ENCODE measurements around the gene KLK7.
"Not testable (repeated sequence)": the region's sequence is repeated elsewhere in the genome, so short reads cannot be mapped to it uniquely, and the experiment has no call there.

KLK7 gene

DNA sequence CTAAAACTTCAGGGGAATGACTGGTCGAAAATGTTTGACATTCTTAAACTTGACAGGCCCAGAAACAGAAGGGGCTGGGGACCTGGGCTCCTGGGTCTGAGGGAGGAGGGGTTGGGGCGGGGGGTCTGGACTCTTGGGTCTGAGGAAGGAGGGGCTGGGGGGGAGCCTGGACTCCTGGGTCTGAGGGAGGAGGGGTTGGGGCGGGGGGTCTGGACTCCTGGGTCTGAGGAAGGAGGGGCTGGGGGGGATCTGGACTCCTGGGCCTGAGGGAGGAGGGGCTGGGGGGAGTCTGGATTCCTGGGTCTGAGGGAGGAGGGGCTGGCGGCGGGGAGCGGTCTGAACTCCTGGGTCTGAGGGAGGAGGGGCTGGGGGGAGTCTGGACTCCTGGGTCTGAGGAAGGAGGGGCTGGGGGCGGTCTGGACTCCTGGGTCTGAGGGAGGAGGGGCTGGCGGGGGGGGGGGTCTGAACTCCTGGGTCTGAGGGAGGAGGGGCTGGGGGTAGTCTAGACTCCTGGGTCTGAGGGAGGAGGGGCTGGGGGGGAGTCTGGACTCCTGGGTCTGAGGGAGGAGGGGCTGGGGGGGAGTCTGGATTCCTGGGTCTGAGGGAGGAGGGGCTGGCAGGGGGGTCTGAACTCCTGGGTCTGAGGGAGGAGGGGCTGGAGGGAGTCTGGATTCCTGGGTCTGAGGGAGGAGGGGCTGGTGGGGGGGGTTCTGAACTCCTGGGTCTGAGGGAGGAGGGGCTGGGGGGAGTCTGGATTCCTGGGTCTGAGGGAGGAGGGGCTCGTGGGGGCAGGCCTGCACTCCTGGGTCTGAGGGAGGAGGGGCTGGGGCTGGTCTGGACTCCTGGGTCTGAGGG is 8.8 kb downstream of the KLK7 start:
- no peak for DNase-seq

DNA sequence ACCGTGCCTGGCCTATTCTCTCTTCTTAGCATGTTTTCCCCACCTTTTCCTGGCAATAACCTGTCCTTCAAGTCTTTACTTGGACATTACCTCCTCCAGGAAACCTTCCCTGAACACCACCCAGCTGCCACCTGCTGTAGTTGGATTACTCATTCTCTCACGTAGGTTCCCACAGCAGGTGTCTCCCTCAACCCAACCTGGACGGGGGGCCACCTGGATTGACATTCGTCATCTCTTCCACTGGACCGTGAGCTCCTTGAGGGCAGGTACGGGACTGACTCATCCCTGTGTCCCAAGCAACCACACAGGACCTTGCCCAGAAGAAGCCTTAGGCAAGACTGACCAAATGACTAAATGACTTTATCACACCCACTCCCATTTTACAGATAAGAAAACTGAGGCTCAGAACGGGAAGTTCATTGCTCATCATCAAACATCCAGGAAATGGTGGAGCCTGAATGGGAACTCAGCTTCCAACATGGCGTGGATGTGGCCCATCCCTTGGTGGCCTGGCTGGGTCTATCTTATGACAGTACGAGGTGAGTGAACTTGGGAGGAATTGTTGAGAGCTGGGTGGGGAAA is 10.8 kb downstream of the KLK7 start:
- no peak for DNase-seq

DNA sequence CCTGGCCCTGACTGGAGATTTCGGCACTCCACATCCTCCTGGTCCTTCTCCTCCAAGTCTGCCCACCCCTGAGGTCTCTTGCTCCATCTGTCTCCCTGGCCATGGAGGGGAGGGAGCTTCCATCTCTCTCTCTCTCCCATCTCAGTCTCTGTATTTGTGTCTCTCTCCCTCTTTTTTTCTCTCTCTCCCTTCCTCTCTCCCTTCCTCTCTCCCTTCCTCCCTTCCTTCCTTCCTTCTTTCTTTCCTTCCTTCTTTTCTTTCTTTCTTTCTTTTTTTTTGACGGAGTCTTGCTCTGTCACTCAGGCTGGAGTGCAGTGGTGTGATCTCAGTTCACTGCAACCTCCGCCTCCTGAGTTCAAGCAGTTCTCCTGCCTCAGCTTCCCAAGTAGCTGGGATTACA is 13.9 kb downstream of the KLK7 start:
- DNase-seq = not testable (repeated sequence)

DNA sequence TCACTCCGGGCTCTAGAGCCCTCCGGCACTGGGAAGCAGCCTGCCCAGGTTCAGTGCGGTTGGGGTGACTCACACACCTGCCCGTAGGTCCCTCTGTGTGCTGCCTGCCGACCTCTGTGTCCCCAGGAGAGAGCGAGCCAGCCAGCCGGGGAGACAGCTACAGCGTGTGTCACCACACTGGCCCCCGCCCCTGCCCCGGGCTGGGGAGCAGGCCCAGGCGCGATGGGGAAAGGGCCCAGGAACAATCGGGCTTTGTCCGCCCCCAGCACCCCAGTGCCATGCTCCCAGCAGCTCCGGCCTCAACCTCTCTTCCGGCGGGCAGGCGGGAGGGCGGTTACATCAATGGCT is 14.3 kb downstream of the KLK7 start, which contains the start of gene KLK6:
KLK6 (minus strand) TSS at position 179 of the 348 bp plus-strand sequence. CDS start 1,487 bp downstream, outside the sequence.
- DNase-seq = no peak

DNA sequence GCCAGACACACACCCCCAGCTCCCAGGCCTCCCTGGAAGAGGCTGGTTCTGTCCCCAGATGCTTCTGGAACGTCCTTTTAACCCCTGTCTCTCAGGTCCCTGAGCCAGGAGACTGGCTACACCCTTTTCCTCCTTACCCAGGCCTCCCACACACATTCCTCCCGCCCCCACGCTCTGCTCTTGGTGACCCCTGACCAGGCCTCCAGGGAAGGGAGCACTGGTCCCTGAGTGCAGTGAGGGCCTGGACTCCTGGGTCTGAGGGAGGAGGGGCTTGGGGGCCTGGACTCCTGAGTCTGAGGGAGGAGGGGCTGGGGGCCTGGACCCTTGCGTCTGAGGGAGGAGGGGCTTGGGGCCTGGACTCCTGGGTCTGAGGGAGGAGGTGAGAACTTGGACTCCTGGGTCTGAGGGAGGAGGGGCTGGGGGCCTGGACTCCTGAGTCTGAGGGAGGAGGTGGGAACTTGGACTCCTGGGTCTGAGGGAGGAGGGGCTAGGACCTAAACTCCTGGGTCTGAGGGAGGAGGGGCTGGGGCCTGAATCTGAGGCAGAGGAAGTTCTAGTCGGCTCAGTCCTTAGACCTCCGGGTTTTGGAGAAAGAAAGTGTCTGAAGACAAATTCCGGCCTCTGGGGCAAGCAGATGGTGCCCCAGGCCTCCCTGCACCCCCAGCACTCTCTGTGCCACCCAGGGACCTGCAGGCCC is 14.9 kb downstream of the KLK7 start:
- no peak for DNase-seq

- DNase-seq = no peak
Measured at GRCh38 chr19:50967929-50968715, 15.6 kb downstream of the KLK7 start.

- DNase-seq = no peak
Measured at GRCh38 chr19:50964266-50964665, 19.5 kb downstream of the KLK7 start.

- no peak for DNase-seq
Measured at GRCh38 chr19:50963381-50963780, 20.3 kb downstream of the KLK7 start.

DNA sequence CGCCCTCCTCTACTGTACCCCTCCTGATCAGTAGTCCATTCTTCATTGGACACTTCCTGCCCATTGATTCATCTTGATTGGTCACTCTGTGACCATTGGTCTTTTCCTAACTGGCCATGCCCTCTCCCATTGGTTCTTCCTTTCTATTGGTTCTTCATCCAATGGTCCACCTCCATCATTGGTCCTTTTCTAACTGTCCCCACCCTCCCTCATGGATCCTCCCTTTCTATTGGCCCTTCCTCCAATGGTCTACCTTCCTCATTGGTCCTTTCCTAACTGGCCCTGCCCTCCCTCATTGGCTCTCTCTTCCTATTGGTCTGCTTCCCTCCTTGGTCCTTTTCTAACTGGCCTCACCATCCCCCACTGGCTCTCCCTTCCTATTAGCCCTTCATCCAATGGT is 21.5 kb downstream of the KLK7 start:
- DNase-seq = no peak

DNA sequence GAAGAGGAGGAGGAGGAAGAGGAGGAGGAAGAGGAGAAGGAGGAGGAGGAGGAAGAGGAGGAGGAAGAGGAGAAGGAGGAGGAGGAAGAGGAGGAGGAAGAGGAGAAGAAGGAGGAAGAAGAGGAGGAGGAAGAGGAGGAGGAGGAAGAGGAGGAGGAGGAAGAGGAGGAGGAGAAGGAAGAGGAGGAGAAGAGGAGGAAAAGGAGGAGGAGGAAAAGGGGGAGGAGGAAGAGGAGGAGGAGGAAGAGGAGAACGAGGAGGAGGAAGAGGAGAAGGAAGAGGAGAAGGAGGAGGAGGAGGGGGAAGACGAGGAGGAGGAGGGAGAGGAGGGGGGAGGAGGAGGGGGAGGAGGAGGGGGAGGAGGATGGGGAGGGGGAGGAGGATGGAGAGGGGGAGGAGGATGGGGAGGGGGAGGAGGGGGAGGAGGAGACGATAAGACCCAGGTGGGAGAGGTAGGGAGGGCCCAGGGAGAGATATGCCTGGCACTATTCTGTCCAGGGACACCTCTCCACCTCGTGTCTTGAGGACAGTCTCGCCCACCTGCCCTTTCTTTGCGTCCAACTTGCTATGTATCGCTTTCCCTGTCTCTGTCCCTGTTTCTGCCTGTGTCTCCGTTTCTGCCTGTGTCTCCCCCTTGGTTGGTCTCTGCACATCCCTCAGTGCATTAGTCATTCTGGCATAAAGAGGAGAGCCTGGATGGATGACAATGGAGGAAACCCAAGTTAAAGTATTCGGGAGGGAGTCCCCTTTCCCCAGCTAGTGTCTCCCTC is 23.8 kb downstream of the KLK7 start:
- no peak for DNase-seq

DNA sequence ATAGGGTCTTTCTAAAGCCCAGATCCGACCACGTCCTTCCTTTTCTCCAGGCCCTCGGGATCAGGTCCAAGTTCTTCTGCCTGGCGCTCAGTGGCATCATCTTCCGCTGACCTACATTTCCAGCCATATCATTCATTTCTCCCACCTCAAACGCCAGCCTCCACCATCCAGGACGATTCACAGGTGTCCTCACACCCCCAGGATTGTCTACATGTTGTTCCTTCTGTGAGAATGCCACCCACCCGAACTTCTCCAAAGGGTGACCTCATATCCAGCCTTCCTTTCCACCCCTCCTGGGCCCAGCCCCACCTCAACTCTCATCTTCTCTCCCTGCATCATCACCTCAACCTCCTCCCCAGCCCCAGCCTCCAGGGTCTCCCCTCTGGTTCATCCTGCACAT is 26.1 kb downstream of the KLK7 start:
- no peak for DNase-seq

GRCh38 chr19:50952910-50953309 is 30.8 kb downstream of the KLK7 start, which contains the start of gene KLK5:
Gene KLK5, minus strand, starts transcription at chr19:50953038. Its CDS starts 381 bp downstream, at chr19:50952657.
- no peak for DNase-seq

DNA sequence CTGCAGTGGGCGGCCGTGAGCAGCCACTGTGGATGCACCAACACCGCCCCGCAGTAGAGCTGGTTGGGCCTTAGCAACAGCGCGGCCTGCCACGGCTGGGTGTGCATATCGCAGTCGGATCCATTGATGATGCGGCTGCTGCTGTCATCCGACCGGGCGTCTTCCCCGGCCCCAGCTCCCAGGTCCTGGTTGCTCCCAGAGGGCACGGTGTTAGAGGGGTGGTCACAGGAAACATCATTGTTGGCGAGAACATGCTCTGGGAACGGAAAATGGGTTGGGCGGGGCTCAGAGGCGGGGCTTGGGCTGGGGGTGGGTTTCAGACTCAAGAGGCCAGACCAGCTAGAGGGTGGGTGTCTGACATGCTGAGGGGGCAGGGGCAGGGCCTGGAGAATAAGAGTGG is 33.9 kb downstream of the KLK7 start:
- no peak for DNase-seq

DNA sequence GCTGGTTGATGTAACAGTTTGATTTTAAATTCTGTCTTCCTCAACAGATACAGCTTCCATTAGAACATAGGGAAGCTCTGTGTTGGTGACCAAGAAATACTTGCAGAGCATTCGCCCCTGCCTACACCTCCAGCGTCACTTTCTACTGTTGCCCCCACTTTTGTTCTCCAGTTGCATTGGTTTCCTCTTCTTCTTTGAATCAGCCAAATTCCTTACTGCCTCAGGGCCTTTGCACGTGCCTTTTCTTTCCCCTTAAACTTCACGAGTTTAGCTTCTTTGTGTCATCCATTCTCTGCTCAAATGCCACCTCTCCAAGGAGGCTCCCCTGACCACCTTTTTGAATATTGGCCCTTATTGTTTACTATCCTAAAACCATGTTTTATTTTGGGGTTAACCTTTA is 36.6 kb downstream of the KLK7 start:
- no peak for DNase-seq

GRCh38 chr19:50944795-50945194 is 38.9 kb downstream of the KLK7 start:
- DNase-seq = no peak

GRCh38 chr19:50943074-50943828 is 40.5 kb downstream of the KLK7 start:
- DNase-seq = no peak

- no peak for DNase-seq
Measured at GRCh38 chr19:50939596-50939995, 44.1 kb downstream of the KLK7 start.

- DNase-seq = no peak
Measured at GRCh38 chr19:50933640-50934039, 50.1 kb downstream of the KLK7 start.

GRCh38 chr19:50932690-50933083 is 51.0 kb downstream of the KLK7 start:
- no peak for DNase-seq

DNA sequence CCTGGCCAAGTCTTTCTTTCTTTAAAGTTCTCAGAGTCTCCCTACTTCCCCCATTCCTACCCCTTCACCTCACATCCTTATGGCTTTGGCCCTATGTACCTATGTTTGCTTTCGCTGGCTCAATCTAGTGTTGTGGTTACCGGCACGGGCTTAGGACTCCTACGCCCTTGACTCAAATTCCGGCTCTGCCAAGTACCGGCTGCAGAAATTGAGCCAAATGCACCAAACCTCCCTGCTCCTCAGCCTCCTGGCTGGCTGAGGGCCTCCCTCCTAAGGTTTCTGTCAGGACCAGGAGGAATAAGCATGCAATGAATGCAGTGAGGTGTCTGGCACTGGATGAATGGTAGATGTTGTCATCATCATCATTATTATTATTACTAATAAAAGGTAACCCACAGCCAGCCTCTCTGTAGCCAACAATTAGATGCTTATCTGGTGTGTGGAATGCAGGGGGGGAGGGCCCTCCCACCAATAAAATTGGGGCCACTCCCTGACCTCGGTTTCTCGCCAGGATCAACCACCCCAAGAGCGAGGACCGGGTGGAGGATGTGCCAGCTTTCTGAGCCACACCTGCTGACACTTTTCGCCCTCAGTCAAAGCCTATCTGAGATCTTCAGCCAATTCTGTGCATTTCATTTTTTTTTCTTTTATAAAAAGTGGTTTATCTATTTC is 51.6 kb downstream of the KLK7 start:
- DNase-seq = no peak

DNA sequence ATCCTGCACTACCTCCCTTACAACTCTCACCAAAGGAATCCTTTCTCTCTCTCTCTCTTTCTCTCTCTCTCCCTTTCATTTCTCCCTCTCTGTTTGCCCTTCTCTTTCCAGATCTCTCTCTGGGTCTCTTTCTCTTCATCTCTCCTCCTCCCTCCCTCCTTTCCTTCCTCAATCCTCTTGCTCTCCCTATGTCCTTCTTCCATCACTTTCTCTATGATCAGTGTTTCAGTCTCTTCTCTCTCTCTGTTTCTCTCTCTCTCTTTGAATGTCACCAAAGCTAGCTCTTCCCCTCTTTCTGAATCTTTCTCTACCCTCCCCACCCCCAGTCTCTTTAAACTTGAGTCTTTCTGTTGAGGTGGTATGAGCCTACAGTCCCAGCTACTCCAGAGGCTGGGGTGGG is 52.7 kb downstream of the KLK7 start:
- DNase-seq = no peak

Measured in cerebellar nuclear complex (tissue), 1 donor.